ENCODE results near the gene RPL29.

The RPL29 gene

DNA sequence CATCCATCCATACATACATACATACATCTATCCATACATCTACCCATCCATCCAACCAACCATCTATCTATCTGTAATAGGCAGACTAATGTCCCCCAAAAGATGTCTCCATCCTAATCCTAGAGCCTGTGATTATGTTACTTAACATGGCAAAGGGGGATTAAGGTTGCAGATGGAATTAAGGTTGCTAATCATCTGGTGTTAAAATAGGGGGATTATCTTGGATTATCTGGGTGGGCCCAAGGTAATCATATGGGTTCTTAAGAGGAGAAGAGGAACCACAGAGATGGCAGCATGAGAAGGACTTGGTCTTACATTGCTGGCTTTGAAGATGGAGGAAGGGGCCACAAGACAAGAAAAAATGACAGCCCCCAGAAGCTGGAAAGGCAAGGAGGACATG lies 14.7 kb upstream of the RPL29 start:
- ChIA-PET CTCF (no interaction called here), POLR2A (ENCODE audit: low non-redundant PET) (no interaction called here)
- H3K27ac ChIP-seq, result no peak overlapping the region
- TF ChIP-seq, protein P1, sequence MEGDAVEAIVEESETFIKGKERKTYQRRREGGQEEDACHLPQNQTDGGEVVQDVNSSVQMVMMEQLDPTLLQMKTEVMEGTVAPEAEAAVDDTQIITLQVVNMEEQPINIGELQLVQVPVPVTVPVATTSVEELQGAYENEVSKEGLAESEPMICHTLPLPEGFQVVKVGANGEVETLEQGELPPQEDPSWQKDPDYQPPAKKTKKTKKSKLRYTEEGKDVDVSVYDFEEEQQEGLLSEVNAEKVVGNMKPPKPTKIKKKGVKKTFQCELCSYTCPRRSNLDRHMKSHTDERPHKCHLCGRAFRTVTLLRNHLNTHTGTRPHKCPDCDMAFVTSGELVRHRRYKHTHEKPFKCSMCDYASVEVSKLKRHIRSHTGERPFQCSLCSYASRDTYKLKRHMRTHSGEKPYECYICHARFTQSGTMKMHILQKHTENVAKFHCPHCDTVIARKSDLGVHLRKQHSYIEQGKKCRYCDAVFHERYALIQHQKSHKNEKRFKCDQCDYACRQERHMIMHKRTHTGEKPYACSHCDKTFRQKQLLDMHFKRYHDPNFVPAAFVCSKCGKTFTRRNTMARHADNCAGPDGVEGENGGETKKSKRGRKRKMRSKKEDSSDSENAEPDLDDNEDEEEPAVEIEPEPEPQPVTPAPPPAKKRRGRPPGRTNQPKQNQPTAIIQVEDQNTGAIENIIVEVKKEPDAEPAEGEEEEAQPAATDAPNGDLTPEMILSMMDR (conservative IDR thresholded peaks at IDR 0.05; ENCODE audit: low read depth), result no peak
- DNase-seq (ENCODE audit: low spot score), result no peak

DNA sequence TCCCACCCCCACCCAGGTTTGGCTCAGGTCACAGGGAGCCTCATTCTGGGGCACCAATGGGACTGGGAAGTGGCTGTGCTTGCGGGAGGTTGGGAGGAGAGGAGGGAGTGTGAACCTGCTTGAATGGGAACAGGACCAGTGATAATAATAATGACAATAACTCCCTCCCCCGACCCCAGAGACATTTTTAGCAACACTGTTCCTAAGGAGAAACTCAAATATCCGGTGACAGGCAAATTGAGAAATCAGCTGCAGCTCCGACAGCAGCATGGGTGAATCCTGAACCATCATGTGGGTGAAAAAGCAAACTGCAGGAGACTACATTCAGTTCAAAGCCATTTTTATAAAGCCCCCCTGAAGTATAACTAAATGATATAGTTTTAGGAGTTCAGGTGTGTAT lies 11.6 kb upstream of the RPL29 start:
- CTCF ChIA-PET, result interaction anchor here (0.7 to 1.0 kb wide), 3 partner anchors 10 to 137 kb away, joined by 4 read pairs; no protein-coding TSS in a partner anchor

DNA sequence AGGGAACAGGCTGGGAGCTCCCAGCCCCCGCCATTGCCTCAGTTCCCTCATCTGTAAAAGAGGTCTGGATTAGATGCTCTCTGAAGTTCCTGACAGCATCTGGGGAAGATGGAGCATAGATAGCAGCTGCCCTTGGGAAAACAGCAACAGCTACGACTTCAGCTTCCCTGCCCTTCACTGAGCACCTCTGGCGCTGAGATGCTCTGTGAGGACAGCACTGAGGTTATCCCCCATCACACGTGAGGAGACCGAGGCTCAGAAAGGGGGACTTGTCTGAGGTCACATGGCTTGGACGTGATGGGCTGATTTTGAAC lies 11.1 kb upstream of the RPL29 start:
- H3K27ac ChIP-seq, result peak overlapping the region; percentile 58
- POLR2A ChIA-PET (ENCODE audit: low non-redundant PET), result interaction anchor here (1.0 kb wide), 1 partner anchor 49 kb away, joined by 3 read pairs; no protein-coding TSS in a partner anchor
- no peak for DNase-seq (ENCODE audit: low spot score)
- TF ChIP-seq, protein P1 (conservative IDR thresholded peaks at IDR 0.05; ENCODE audit: low read depth), result no peak
- CTCF ChIA-PET, result no interaction called here

More for the DNA sequence above, 11.6 kb upstream of the RPL29 start:
- TF ChIP-seq, protein P1 (conservative IDR thresholded peaks at IDR 0.05; ENCODE audit: low read depth), result no peak
- no peak for DNase-seq (ENCODE audit: low spot score)
- POLR2A ChIA-PET (ENCODE audit: low non-redundant PET), result no interaction called here
- H3K27ac ChIP-seq, result peak overlapping the region; percentile 58

DNA sequence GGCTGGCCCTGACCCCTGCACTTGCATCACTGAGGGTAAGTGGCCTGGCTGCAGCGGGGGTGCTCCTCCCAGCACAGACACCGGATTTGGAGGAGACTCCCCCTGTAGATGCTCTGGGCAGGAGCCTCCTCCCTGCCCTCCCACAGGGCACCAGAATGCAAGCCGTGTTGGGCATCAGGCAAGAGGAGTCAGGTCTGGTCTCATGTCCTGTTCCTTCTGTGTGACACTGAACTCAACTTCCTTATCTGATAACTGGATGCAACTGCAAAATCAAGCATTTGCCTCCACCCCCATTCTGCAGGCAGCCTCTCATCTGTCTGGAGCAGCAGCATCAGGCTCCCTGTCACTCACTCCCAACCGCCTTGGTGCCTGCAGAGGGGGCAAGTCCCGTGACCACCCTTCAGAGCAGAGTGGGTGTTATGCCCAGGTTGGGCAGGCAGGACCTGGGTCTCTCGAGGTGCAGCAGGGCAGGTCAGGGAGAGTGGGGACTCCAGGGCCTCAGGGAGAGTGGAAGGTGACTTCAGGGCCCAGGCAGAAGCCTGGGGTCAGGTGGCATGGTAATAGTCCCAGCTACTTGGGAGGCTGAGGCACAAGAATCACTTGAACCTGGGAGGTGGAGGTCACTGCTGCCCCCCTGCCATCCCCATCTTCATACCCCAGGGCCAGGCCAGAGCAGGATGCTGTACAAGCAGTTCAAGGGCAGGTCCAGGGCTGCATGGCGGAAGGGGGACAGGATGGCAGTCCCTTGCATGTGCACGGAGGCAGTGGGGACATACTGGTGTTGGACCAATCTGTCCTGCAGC lies 10.5 kb upstream of the RPL29 start:
- H3K27ac ChIP-seq, result peak overlapping the region; percentile 58

DNA sequence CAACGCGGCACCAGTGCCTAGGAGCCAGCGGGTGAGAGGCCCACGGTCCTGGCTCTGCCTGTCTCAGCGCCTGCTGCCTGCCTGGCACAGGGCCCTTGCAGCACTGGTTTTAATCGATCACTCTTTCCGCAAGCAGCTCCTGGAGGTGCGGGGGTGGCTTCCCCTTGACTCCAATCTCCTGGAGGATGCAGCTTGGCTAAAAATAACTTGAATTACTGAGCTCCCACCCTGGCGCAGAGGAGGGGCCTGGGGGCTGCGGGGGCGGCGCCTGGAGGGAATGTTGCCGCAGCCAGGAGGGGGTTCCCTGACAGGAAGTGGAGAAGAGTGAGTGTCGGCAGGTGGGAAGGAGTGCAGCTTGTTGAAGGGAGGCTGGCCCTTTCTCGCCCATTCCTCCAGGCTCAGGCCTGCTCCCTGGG lies 9.9 kb upstream of the RPL29 start:
- peak overlapping the region; percentile 58 for H3K27ac ChIP-seq
- ChIA-PET CTCF (interaction anchor here (1.0 kb wide), 1 partner anchor 48 kb away, joined by 4 read pairs; no protein-coding TSS in a partner anchor), POLR2A (ENCODE audit: low non-redundant PET) (interaction anchor here (1.0 kb wide), 1 partner anchor 10 kb away, joined by 3 read pairs; the partner anchor contains the start of gene RPL29)
- TF ChIP-seq, protein P1 (conservative IDR thresholded peaks at IDR 0.05; ENCODE audit: low read depth), result no peak
- DNase-seq (ENCODE audit: low spot score), result peak; percentile 25

More for the DNA sequence above, 10.5 kb upstream of the RPL29 start:
- TF ChIP-seq, protein P1 (conservative IDR thresholded peaks at IDR 0.05; ENCODE audit: low read depth), result no peak
- CTCF ChIA-PET, result interaction anchor here (1.0 kb wide), 1 partner anchor 47 kb away, joined by 4 read pairs; no protein-coding TSS in a partner anchor
- DNase-seq (ENCODE audit: low spot score), result no peak
- POLR2A ChIA-PET (ENCODE audit: low non-redundant PET), result interaction anchor here (1.0 kb wide), 2 partner anchors 10 to 49 kb away, joined by 3 read pairs; partner anchors contain the start of gene RPL29

DNA sequence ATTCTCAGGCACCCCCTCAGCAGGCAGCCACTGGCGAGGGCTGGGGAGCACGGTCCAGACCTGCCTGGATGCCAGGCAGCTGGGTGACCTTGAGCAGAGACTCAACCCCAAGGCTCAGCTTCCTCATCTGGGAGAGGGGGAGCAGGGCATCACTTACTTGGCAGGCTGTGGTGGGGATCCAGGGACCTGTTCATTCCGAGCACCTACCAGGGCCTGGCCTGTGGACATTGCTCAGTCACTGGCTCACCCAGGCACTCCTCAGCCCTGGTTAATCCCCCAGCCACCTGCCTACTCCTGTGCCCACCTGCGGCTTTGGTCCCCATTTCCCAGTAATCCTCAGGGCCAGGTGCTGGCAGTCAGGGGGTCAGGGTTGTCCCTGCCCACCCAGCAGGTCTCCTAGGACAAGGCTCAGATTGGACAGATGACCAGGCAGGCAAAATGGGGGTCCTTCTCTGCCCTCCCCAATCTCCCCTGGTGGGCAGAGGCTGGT lies 9.3 kb upstream of the RPL29 start:
- ChIA-PET CTCF (interaction anchor here (1.0 kb wide), 1 partner anchor 49 kb away, joined by 4 read pairs; no protein-coding TSS in a partner anchor), POLR2A (ENCODE audit: low non-redundant PET) (no interaction called here)
- DNase-seq (ENCODE audit: low spot score), result no peak
- TF ChIP-seq, protein P1 (conservative IDR thresholded peaks at IDR 0.05; ENCODE audit: low read depth), result no peak
- H3K27ac ChIP-seq, result peak overlapping the region; percentile 58
